Measurements from ENCODE around the gene ZNF670.
A peak's percentile ranks its signal among the peaks of the same experiment; 100 is the strongest.

The ZNF670 gene

GRCh38 chr1:247087256-247087655, 8.6 kb upstream of the ZNF670 start:
- TF ChIP-seq CTCF (conservative IDR thresholded peaks at IDR 0.05; ENCODE audit: low read length): no peak
- no peak for DNase-seq (ENCODE audit: low read depth)
- no peak overlapping the region for H3K4me3 ChIP-seq (ENCODE audit: low read length)

DNA sequence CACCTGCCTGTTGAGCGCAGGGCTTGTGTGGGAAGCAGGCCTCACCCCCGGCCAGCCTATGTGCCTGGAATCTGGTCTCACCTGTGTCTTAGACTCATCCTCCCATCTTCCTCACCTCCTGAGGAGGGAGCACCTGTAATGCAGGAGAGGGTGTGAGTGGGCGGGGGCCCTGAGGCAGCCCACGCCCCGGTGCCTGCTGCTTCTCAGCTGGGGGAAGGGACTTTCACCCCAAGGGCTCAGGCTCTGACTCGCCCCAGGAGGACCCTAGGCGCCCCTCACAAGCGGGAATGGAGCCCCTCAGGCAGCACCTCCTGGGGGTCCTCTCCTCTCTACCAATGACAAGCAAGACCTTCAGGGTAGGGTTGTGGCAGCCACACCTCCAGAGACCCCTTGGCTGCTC, 6.7 kb upstream of the ZNF670 start:
- TF ChIP-seq CTCF (conservative IDR thresholded peaks at IDR 0.05; ENCODE audit: low read length): no peak
- DNase-seq (ENCODE audit: low read depth): no peak
- H3K4me3 ChIP-seq (ENCODE audit: low read length): no peak overlapping the region

DNA sequence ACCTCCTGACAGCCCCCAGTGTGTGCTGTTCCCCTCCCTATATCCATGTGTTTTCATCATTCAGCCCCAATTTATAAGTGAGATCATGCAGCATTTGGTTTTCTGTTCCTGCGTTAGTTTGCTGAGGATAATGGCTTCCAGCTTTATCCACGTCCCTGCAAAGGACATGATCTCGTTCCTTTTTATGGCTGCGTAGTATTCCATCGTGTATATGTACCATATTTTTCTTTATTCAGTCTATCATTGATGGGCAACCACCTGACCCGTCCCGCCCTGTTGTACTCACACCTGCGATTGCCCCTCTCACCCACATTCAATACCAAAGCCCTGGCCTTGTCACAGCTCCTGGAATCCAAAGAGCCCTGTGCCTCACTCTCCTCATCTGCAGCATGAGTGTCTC, 6.2 kb upstream of the ZNF670 start:
- DNase-seq (ENCODE audit: low read depth): no peak
- H3K4me3 ChIP-seq (ENCODE audit: low read length): no peak overlapping the region
- TF ChIP-seq CTCF (conservative IDR thresholded peaks at IDR 0.05; ENCODE audit: low read length): no peak

DNA sequence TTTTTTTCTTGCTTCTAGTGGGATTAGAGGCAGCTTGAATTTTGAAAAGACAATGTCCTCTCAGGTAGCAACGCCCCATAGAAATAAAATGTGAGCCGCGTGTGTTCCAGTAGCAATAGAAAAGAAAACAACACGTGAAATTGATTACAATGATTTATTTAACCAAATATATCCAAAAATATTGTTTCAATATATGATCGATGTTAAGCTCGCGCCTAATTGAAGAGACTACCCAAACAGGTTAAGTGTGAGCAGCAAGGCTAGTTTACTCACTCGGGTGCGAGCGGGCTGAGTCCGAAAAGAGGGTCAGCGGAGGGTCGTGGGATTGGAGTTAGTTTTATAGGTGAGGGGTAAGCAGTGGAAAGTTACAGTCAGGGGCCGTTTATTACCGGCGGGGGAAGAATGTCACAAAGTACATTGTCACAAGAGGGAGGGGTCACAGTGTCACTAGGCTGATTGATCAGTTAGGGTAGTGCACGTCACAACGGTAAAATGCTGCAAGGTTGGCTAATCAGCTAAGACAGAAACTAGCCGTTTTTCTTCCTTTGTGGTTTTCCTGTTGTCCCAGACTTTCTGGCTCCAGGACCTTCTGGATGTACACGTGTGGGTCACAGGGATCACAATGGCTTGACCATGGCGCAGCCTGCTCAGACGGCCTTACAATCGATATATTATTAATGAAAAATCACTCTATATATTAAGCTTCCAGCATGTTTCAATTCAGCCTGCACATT, 697 bp upstream of the ZNF670 start:
- TF ChIP-seq CTCF (conservative IDR thresholded peaks at IDR 0.05; ENCODE audit: low read length): no peak
- DNase-seq (ENCODE audit: low read depth): no peak
- peak overlapping the region; percentile 90 for H3K4me3 ChIP-seq (ENCODE audit: low read length)

GRCh38 chr1:247077876-247078257, 744 bp downstream of the ZNF670 start:
- peak; percentile 2 for DNase-seq (ENCODE audit: low read depth)
- H3K4me3 ChIP-seq (ENCODE audit: low read length): peak overlapping the region; percentile 90
- no peak for TF ChIP-seq CTCF (conservative IDR thresholded peaks at IDR 0.05; ENCODE audit: low read length)

- DNase-seq (ENCODE audit: low read depth): peak; percentile 28
- H3K4me3 ChIP-seq (ENCODE audit: low read length): no peak overlapping the region
- 0 out of 2 replicates have a peak, but pooled peaks have one; percentile 8 for TF ChIP-seq CTCF (conservative IDR thresholded peaks at IDR 0.05; ENCODE audit: low read length)
These were observed 1.4 kb downstream of the ZNF670 start for GRCh38 chr1:247077213-247077612.

DNA sequence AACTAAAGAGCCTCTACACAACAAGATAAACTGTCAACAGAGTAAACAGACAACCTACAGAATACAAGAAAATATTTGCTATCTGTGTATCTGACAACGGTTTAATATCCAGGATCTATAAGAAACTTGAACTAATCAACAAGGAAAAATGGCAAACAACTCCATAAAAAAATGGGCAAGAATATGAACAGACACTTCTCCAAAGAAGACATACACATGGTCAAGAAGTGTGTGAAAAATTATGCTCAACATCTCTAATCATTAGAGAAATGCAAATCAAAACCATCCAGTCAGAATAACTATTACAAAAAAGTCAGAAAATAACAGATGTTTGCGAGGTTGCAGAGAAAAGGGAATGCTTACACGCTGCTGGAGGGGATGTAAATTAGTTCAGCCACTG, 8.0 kb downstream of the ZNF670 start:
- H3K4me3 ChIP-seq (ENCODE audit: low read length): no peak overlapping the region
- no peak for TF ChIP-seq CTCF (conservative IDR thresholded peaks at IDR 0.05; ENCODE audit: low read length)
- no peak for DNase-seq (ENCODE audit: low read depth)
